ENCODE measurements around the gene KRT7. TPM values are rescaled to one million over a fixed set of nuclear protein-coding genes. Genes with fewer than 3 reads are reported as not detected.
"Not testable (repeated sequence)": the region's sequence is repeated elsewhere in the genome, so short reads cannot be mapped to it uniquely, and the experiment has no call there.

KRT7 gene
- total RNA-seq, 2 donors from 2014 or later = 0.78 to 0.89 TPM

DNA sequence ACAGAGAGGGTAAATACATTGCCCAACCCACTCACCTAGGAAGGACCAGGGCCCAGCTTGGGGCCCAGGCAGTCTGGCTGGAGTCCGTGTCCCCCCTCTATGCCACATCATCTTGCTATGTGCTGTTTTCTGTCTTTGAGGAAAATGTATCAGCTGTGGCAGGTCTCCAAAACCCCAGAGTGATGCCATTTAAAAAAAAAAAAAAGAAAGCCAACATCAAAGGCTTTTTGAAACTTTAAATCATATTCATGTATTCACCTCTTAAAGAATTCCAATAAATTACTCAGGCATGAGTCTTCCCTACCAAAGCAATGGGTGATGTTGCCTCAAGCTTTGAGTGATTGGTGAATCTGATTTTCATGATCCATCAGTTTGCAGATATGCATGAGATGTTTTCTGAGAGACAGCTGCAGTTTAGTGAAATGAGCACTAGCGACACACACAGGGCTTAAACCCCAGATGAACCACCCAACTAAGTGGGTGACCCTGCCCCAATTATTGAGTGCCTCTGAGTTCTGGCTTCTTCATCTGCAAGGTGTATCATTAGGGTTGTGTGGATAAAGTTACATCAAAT, 52.2 kb downstream of the KRT7 start:
- ATAC-seq (no peak), DNase-seq (no peak)
- intact Hi-C loops (cut with DNase I, micrococcal nuclease) = no loop called here

DNA sequence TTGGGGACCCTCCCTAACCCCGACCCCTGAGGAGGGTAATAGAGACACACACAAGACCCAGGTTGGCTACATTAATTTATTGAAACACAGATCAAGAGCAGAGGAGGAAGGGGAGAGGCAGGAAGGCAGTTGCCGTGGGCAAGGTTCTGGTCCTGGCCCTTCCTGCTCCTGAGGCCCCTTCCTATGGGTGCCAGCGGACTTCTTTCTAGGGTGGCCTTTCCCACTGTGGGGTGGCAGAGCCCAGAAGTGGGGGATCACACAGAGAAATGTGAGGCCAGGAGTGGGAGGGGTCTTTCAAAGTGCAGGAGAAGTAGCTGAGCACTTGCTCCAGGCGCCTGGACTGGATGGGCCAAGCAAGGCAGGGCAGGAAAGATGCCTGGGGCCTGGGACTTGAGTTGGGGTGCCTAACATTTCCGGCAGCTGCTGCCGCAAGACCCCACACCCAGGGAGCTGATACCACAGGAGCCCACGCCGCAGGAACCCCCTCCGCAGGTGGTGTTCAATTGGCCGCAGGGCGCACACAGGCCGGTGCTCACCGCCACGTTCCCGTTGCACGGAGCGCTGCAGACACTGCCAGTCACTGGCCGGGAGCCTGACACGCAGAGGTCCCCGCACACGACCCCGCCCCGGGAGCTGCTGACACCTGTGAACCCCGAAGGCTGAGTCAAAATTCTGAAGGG, 52.9 kb downstream of the KRT7 start:
- DNase-seq (no peak), ATAC-seq (no peak)
- intact Hi-C loops (cut with DNase I, micrococcal nuclease) = no loop called here

DNA sequence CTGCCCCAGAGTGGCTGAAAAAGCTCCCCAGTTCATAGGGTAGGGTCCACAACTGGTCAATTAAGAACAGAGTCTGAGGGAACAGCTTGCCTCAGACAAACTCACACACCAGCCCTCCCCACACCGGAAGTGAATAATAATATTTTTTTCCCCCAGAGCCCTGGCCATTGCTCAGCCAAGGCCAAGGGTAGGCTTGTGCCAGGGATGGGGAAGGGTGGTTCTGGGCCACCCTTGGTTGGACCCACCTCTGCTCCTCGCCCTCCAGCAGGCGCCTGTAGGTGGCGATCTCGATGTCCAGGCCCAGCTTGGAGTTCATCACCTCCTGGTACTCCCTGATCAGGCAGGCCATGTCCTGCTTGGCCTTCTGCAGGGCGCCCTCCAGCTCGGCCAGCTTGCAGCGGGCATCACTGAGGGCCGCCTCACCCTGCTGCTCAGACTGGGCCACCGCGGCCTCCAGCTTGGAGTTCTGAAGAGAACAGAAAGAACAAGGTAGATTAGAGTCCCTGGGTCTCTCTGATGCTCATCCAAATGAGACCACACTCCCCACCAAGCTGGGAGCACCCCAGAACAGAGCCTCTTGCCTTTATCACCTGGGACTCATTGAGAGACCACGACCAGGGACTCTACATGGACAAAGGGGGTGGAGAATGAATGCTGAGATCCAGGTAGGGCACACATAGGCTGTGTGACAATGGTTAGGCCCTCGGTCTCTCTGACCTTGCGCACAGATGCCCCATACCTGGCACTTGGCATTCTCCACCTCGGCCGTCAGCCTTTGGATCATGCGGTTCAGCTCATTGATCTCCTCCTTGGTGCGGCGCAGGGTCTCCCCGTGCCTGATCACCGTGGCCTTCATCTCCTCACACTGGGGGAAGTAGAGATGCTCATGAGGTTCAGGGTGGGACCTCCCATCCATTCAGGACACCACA, 54.1 kb downstream of the KRT7 start:
- ATAC-seq; DNase-seq; intact Hi-C loops (cut with DNase I, micrococcal nuclease): not testable (repeated sequence)

DNA sequence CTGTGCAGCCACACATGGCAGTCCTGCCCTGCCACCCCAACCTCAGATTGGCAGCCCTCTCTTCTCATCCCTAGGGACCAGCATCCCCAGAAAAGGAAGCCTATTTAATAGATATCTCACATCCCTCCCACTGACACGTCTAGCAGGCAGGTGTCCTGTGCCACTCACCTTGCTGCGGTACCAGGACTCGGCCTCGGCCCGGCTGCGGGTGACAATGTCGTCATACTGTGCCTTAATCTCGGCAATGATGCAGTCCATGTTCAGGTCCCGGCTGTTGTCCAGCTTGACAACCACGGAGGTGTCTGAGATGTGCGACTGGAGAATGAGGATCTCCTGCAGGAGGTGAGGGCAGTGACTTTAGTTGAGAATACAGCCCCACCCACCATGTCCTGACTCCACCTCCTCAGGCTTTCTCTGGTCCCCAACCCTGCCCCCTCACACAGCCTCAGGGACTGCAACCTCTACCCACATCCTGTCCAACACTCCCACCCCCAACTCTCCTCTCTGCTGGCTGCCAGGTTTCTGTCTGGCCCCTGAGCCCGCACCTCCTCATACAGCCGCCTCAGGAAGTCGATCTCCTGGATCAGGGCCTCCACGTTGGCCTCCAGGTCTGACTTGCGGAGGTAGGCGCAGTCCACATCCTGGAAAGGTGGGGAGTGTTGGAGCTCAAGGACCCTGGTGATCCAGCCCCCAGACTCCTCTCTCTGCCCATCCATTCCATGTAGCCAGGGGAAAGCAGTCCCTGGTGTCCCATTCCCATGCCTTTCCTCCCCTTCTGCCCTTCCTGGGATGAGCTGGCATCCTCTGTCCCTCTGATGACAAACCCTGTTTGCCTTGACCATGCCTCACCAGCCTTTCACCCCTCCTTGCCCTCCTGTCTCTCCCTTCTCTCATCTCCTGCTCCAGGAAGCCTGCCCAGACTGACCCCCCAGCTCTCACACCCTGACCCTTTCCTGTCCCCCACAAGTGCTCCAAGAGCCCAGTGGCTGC, 55.1 kb downstream of the KRT7 start:
- intact Hi-C loops (cut with DNase I, micrococcal nuclease); ATAC-seq; DNase-seq: not testable (repeated sequence)

DNA sequence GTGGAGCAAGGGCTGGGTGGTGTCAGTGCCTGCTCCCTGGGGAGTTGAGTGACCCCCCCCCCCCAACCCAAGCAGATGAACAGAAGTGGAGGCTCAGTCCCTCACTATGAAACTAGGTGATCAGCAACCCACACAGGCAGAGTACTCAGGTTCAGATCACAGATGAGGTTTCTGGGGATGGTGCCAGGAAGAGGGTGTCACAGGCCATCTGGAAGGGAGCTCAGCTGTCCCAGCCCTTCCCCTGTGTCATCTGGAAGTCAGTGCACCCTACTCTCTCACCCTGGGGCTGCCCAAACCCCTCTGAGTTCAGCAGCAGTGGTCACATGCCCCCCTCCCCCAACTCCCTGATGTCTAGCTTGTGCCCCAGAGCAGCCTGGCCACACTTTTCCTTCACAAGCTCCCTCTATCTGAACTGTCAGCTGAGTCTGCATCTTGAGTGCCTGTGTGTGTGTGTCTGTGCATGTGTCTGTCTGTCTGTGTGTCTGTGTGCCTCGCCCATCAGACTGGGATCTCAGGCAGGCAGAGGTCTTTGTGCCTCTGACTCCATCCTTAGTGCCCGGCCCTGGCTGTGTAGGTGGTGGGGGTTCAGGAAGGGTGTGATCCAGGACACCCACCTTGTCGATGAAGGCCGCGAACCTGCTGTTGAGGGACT, 57.6 kb downstream of the KRT7 start:
- intact Hi-C loops (cut with DNase I, micrococcal nuclease); DNase-seq; ATAC-seq: not testable (repeated sequence)

DNA sequence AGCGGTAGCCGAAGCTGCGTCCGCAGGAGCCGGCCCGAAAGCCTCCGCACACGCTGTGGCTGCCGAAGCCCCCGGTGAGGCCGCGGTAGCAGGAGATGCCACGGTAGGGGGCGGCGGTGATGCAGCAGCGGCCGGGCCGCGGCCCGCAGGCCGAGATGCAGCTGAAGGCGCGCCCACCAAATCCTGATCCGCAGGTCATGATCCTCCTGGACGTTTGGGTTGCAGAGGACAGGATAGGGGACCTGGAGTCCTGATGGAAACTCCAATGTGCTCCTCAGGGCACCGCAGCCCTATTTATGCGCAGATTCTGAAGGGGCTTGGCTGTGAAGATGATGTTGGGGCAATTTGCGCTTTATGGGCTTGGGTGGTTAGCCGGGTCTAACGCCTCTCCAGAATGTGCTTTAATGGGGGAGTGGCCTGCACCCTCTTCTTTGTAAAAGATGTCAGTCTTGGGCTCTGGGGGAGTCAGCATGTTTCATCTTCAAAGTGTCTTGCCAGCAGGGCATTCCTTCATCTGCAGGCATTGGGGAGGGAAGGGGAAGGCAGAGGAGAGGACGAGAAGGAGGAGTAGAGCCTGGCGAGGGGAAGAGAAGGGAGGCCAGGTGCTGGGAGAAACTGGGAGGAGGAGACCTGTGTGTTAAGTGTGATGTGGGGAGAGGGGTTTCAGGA, 58.4 kb downstream of the KRT7 start, which contains the start of gene KRT81:
TSS of gene KRT81 (minus strand) at position 268 of the 669 bp plus-strand sequence. CDS start at position 199, 69 bp downstream.
- intact Hi-C loops (cut with DNase I, micrococcal nuclease) = no loop called here
- ATAC-seq (no peak), DNase-seq (no peak)

DNA sequence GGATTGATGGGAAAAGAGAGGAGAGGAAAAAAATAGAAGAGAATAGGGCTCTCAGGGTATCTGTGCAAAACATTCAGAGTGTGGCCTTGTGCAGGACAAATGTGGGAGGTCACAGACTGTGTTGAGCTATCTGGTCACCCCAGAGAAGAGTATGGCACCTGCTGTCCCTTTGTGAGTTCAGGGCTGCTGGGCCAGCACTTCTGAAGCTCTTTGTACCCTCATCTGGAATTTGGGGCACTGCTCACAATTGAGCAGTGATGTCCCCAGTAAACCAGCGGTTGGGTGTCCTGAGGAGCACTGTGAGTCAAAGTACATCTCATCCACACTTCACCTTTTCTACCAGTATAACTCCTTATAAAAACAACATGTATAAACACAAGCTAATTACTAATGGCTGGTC, 60.9 kb downstream of the KRT7 start:
- no peak for ATAC-seq
- intact Hi-C loops (cut with DNase I, micrococcal nuclease) = no loop called here
- no peak for DNase-seq

DNA sequence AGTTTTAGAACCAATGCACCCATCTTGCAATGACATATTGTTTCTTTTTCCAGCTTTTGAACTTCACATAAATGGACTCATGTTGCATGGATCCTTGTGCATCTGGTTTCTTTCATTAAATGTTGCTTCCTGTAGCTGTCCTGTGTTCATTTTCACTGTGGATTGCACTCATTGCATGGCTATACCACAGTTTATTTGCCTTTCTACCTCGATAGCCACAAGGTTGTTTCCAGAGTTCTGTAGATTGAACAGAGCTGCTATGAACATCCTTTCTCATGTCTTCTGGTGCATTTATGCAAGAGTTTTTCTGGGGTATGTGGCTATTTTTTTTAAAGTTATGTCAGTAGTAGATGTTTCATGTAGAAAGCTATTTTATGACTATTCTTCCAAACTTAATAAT, 61.8 kb downstream of the KRT7 start:
- intact Hi-C loops (cut with DNase I, micrococcal nuclease) = no loop called here
- DNase-seq (no peak), ATAC-seq (no peak)

DNA sequence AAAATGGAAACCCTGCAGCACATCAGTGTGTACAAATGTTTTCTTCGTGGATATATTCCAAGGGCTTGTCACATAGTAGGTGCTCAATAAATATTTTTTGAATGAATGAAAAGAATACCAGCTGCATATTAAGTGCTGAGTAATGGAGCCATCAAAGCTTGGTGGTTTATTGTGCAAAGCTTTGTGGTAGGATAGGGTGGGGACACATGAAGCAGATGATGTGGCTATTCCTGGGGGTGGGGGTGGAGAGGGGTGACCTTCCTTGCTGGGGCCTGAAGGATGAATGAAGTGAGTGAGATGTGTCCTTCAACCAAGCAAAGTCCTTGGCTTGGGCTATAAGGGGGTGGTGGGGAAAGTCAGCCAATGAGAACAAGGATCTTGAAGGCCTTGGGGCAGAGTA, 62.6 kb downstream of the KRT7 start:
- intact Hi-C loops (cut with DNase I, micrococcal nuclease) = no loop called here

DNA sequence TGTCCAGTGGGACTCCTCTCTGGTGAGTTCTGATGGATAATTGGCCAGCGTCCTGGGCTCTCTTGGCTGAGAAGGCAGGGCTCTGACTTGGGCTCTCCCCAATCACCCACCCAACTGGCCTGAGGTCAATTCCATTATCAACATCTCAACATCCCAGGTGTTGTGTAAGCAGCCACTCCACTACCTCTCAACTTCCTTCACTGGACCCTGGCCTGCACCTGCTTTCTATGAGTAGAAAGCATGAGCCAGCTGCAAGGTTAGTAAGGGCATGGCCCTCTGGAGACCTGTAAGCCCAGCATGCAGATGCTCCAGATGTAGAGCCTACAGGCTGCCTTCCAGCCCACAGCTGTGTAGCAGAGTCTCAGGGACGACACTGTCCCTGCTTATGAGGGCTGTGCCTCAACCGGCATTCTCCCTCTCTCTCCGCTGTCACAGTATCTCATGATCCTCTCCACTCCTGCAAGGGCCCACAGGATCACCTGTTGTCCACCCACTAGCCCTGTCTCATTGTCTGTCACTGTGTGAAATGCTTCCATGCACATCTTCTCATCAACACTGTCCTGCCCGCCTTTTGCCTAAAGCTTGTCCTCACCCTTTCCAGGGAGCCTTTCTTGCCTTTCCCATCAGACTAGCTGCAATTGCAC, 63.7 kb downstream of the KRT7 start:
- intact Hi-C loops (cut with DNase I, micrococcal nuclease) = no loop called here
- DNase-seq (no peak), ATAC-seq (no peak)

More for the DNA sequence above, 62.6 kb downstream of the KRT7 start:
- ATAC-seq (no peak), DNase-seq (no peak)

Other genes with a start within 250 kb of the KRT7 start
- gene TAMALIN, start 226.3 kb upstream of the KRT7 start, total RNA-seq = 10 to 100 TPM in 1 of 2 donors, 1 to 10 TPM in 1; 9.0 to 10.7 TPM
- gene NR4A1, start 181.8 kb upstream of the KRT7 start, total RNA-seq = 100 to 1,000 TPM in 1 of 2 donors, 10 to 100 TPM in 1; 37.7 to 182 TPM
- 10 to 100 TPM; 35.0 to 36.3 TPM for gene ATG101, start 163.3 kb upstream of the KRT7 start, total RNA-seq
- under 1 TPM in 1 of 2 donors, not detected in 1; 0.31 TPM for gene SMIM41, start 153.5 kb upstream of the KRT7 start, total RNA-seq
- gene KRT80, start 41.2 kb upstream of the KRT7 start, total RNA-seq = 1 to 10 TPM in 1 of 2 donors, not detected in 1; 1.1 TPM
- under 1 TPM in 1 of 2 donors, not detected in 1; 0.20 TPM for gene KRT86, start 41.4 kb downstream of the KRT7 start, total RNA-seq
- gene KRT81, start 58.3 kb downstream of the KRT7 start, total RNA-seq = not detected
- not detected for gene KRT83, start 88.2 kb downstream of the KRT7 start, total RNA-seq
- gene KRT85, start 134.2 kb downstream of the KRT7 start, total RNA-seq = not detected
- gene KRT84, start 152.4 kb downstream of the KRT7 start, total RNA-seq = not detected
- gene KRT82, start 173.1 kb downstream of the KRT7 start, total RNA-seq = not detected
- not detected for gene KRT75, start 201.1 kb downstream of the KRT7 start, total RNA-seq
- not detected for gene KRT6B, start 218.9 kb downstream of the KRT7 start, total RNA-seq
- gene KRT6C, start 240.6 kb downstream of the KRT7 start, total RNA-seq = not detected

All from left colon (tissue), 2 donors.